ENCODE data around the gene CSF2. TPM values are rescaled to one million over a fixed set of nuclear protein-coding genes. Genes with fewer than 3 reads are reported as not detected.

CSF2 gene
- total RNA-seq, 4 donors from 2014 or later, result not detected

- Histone ChIP-seq H3K4me1 (no peaks in the 10 kb centered on the region), H3K36me3 (no peaks in the 10 kb centered on the region), H3K9me3 (no peaks in the 10 kb centered on the region), H3K27ac (no peak overlapping the region), H3K4me3 (no peak overlapping the region), H3K27me3 (no peaks in the 10 kb centered on the region)
- intact Hi-C loops (cut with DNase I; ENCODE audit: low total_unique reads), result no loop called here
- 93% methylated on average over 3 of the region's 3 CpGs; no CpG with 5 or more reads in 1 of the 2 donors for WGBS, 2 donors (ENCODE audit: low coverage in 1 of 2)
- TF ChIP-seq POLR2A (IDR thresholded peaks at IDR 0.05) (no peak), EP300 (IDR thresholded peaks at IDR 0.05; ENCODE audit: low read depth) (no peak), POLR2AphosphoS5 (IDR thresholded peaks at IDR 0.05) (no peak)
- TF ChIP-seq, protein P1, sequence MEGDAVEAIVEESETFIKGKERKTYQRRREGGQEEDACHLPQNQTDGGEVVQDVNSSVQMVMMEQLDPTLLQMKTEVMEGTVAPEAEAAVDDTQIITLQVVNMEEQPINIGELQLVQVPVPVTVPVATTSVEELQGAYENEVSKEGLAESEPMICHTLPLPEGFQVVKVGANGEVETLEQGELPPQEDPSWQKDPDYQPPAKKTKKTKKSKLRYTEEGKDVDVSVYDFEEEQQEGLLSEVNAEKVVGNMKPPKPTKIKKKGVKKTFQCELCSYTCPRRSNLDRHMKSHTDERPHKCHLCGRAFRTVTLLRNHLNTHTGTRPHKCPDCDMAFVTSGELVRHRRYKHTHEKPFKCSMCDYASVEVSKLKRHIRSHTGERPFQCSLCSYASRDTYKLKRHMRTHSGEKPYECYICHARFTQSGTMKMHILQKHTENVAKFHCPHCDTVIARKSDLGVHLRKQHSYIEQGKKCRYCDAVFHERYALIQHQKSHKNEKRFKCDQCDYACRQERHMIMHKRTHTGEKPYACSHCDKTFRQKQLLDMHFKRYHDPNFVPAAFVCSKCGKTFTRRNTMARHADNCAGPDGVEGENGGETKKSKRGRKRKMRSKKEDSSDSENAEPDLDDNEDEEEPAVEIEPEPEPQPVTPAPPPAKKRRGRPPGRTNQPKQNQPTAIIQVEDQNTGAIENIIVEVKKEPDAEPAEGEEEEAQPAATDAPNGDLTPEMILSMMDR (IDR thresholded peaks at IDR 0.05), result no peak
- no peak for DNase-seq
- in situ Hi-C loops (cut with MboI; ENCODE audit: low pct_ligation_motif_present in 1 of 4, low pct_unique_long_range_greater_than_20kb in 1 of 4, low sequenced_read_pairs in 3 of 4), result no loop called here
Observed at GRCh38 chr5:132080595-132080994, 7.0 kb downstream of the CSF2 start.

DNA sequence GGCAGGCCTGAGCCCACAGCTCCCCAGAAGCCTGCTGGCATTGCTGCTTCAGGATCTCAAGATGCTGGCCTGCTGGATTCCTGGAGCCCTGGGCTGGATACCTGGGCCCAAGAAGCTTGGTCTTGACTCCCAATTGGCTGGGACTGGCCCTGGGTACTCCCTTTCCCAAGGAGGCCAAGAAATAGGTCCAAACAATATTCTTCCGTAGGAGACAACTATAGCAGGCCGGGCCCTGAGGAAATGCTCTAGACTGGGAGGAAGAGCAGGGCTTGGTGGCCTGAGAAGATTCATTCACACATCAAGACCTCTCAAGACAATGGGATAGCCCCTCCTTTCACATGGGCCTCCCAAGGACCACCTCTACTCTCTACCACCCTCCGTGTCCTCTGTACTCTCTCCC lies 7.9 kb downstream of the CSF2 start:
- TF ChIP-seq, protein P1 (IDR thresholded peaks at IDR 0.05), result no peak
- no peak for TF ChIP-seq POLR2A (IDR thresholded peaks at IDR 0.05)
- TF ChIP-seq POLR2AphosphoS5 (IDR thresholded peaks at IDR 0.05), result no peak
- no peak for TF ChIP-seq EP300 (IDR thresholded peaks at IDR 0.05; ENCODE audit: low read depth)
- DNase-seq, result no peak
- no peaks in the 10 kb centered on the region for H3K36me3 ChIP-seq
- no peak overlapping the region for H3K27ac ChIP-seq
- in situ Hi-C loops (cut with MboI; ENCODE audit: low pct_ligation_motif_present in 1 of 4, low pct_unique_long_range_greater_than_20kb in 1 of 4, low sequenced_read_pairs in 3 of 4) (no loop called here), intact Hi-C loops (cut with DNase I; ENCODE audit: low total_unique reads) (no loop called here)
- no peaks in the 10 kb centered on the region for H3K4me1 ChIP-seq
- H3K27me3 ChIP-seq, result no peaks in the 10 kb centered on the region
- no peak overlapping the region for H3K4me3 ChIP-seq
- no peaks in the 10 kb centered on the region for H3K9me3 ChIP-seq
- WGBS, 2 donors (ENCODE audit: low coverage in 1 of 2), result 94 to 100% methylated on average over 1 to 3 of the region's 3 CpGs

GRCh38 chr5:132082329-132083023 lies 8.9 kb downstream of the CSF2 start:
- no peaks in the 10 kb centered on the region for H3K36me3 ChIP-seq
- DNase-seq, result no peak
- H3K27ac ChIP-seq, result no peak overlapping the region
- WGBS, 2 donors (ENCODE audit: low coverage in 1 of 2), result 93% methylated on average over 8 of the region's 8 CpGs; no CpG with 5 or more reads in 1 of the 2 donors
- no peaks in the 10 kb centered on the region for H3K27me3 ChIP-seq
- in situ Hi-C loops (cut with MboI; ENCODE audit: low pct_ligation_motif_present in 1 of 4, low pct_unique_long_range_greater_than_20kb in 1 of 4, low sequenced_read_pairs in 3 of 4), result no loop called here
- no peaks in the 10 kb centered on the region for H3K9me3 ChIP-seq
- H3K4me3 ChIP-seq, result no peak overlapping the region
- no peak for TF ChIP-seq POLR2AphosphoS5 (IDR thresholded peaks at IDR 0.05)
- TF ChIP-seq EP300 (IDR thresholded peaks at IDR 0.05; ENCODE audit: low read depth), result no peak
- TF ChIP-seq, protein P1 (IDR thresholded peaks at IDR 0.05), result no peak
- TF ChIP-seq POLR2A (IDR thresholded peaks at IDR 0.05), result no peak
- no peaks in the 10 kb centered on the region for H3K4me1 ChIP-seq
- intact Hi-C loops (cut with DNase I; ENCODE audit: low total_unique reads), result no loop called here

DNA sequence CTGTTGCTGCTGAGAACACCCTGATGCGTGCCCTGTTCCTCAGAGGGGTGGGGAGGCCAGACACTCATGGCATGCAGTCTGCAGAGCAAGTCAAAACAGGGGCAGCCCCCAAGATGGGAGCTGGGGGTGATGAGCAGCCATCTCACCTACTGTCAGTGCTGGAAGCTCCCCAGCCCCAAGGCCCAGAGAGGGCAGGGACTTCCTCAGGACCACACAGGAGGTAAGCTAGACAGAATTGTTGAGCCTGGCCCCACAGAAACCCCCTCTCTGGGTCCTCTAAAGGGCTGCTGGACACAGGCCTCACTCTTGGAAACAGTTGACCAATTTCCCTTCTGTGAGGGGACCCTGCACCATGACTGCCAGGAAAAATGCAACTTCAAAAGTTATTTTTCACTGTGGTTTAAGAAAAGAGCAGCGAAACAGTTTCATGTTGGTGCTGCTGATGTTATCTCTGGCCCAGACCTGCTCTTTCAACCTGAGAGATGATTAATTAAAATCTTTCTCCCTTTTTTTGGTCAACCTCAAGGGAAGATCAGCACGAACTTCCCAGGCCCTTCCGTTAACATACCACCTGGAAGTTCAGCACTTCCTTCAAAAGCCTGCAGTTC lies 9.6 kb downstream of the CSF2 start:
- no peaks in the 10 kb centered on the region for H3K9me3 ChIP-seq
- in situ Hi-C loops (cut with MboI; ENCODE audit: low pct_ligation_motif_present in 1 of 4, low pct_unique_long_range_greater_than_20kb in 1 of 4, low sequenced_read_pairs in 3 of 4), result no loop called here
- no peaks in the 10 kb centered on the region for H3K36me3 ChIP-seq
- WGBS, 2 donors (ENCODE audit: low coverage in 1 of 2), result 79 to 82% methylated on average over 2 to 4 of the region's 4 CpGs
- H3K4me3 ChIP-seq, result no peak overlapping the region
- no peak for DNase-seq
- H3K4me1 ChIP-seq, result no peaks in the 10 kb centered on the region
- H3K27me3 ChIP-seq, result no peaks in the 10 kb centered on the region
- intact Hi-C loops (cut with DNase I; ENCODE audit: low total_unique reads), result no loop called here
- H3K27ac ChIP-seq, result no peak overlapping the region
- TF ChIP-seq POLR2AphosphoS5 (IDR thresholded peaks at IDR 0.05), result no peak

All from transverse colon (tissue), 4 donors.